Measurements from ENCODE around the gene RNF215. TPM values are rescaled to one million over a fixed set of nuclear protein-coding genes. Genes with fewer than 3 reads are reported as not detected.

RNF215 gene
- total RNA-seq, 1 donor from 2014 or later, result 24.5 TPM

GRCh38 chr22:30351226-30351625 is 36.0 kb downstream of the RNF215 start:
- Histone ChIP-seq H3K9me3 (ENCODE audit: insufficient read depth, low read depth, low read length) (no peaks in the 10 kb centered on the region), H4K20me1 (ENCODE audit: insufficient read depth, low read length) (peaks cover 93% of the 10 kb centered on the region), H3K36me3 (ENCODE audit: insufficient read depth, low read length) (peaks cover 36% of the 10 kb centered on the region), H2AFZ (ENCODE audit: low read depth, low read length) (no peak overlapping the region), H3K79me2 (ENCODE audit: insufficient read depth, low read length) (peaks cover 94% of the 10 kb centered on the region), H3K27ac (ENCODE audit: low read depth, low read length) (no peak overlapping the region), H3K4me3 (ENCODE audit: insufficient read depth, low read depth, low read length) (no peak overlapping the region), H3K4me1 (ENCODE audit: insufficient read depth, low read length) (peaks cover 20% of the 10 kb centered on the region), H3K4me2 (ENCODE audit: low read length) (no peak overlapping the region), H3K9ac (ENCODE audit: low read length) (no peak overlapping the region), H3K27me3 (ENCODE audit: insufficient read depth, low read length) (no peaks in the 10 kb centered on the region)
- TF ChIP-seq EZH2 (IDR thresholded peaks at IDR 0.05; ENCODE audit: insufficient read depth, low read length) (no peak), CTCF (IDR thresholded peaks at IDR 0.05; ENCODE audit: insufficient read depth, low read depth, low read length) (no peak)
- H3K27me3 Mint-ChIP-seq (ENCODE audit: low read depth, unreplicated experiment), result no peaks in the 10 kb centered on the region
- no peak overlapping the region for H3K27ac Mint-ChIP-seq (ENCODE audit: unreplicated experiment)
- no peaks in the 10 kb centered on the region for H3K9me3 Mint-ChIP-seq (ENCODE audit: unreplicated experiment)
- H3K4me3 Mint-ChIP-seq (ENCODE audit: unreplicated experiment), result no peak overlapping the region
- FAIRE-seq (no peak), DNase-seq (ENCODE audit: low read depth) (no peak)
- H3K36me3 Mint-ChIP-seq (ENCODE audit: low read depth, unreplicated experiment), result peaks cover 19% of the 10 kb centered on the region
- H3K4me1 Mint-ChIP-seq (ENCODE audit: low read depth, unreplicated experiment), result peaks cover 23% of the 10 kb centered on the region

- H3K9ac ChIP-seq (ENCODE audit: low read length), result no peak overlapping the region
- DNase-seq (ENCODE audit: low read depth) (no peak), FAIRE-seq (no peak)
- H3K27ac ChIP-seq (ENCODE audit: low read depth, low read length), result no peak overlapping the region
- H3K36me3 Mint-ChIP-seq (ENCODE audit: low read depth, unreplicated experiment), result peaks cover 29% of the 10 kb centered on the region
- H3K4me1 Mint-ChIP-seq (ENCODE audit: low read depth, unreplicated experiment), result peaks cover 7% of the 10 kb centered on the region
- H3K27me3 ChIP-seq (ENCODE audit: insufficient read depth, low read length), result no peaks in the 10 kb centered on the region
- H3K4me1 ChIP-seq (ENCODE audit: insufficient read depth, low read length), result no peaks in the 10 kb centered on the region
- no peak overlapping the region for H3K4me2 ChIP-seq (ENCODE audit: low read length)
- peaks cover 60% of the 10 kb centered on the region for H3K36me3 ChIP-seq (ENCODE audit: insufficient read depth, low read length)
- H3K79me2 ChIP-seq (ENCODE audit: insufficient read depth, low read length), result peaks cover 75% of the 10 kb centered on the region
- TF ChIP-seq CTCF (IDR thresholded peaks at IDR 0.05; ENCODE audit: insufficient read depth, low read depth, low read length) (no peak), EZH2 (IDR thresholded peaks at IDR 0.05; ENCODE audit: insufficient read depth, low read length) (no peak)
- H3K9me3 Mint-ChIP-seq (ENCODE audit: unreplicated experiment), result no peaks in the 10 kb centered on the region
- peaks cover 89% of the 10 kb centered on the region for H4K20me1 ChIP-seq (ENCODE audit: insufficient read depth, low read length)
- H3K9me3 ChIP-seq (ENCODE audit: insufficient read depth, low read depth, low read length), result no peaks in the 10 kb centered on the region
- H3K4me3 ChIP-seq (ENCODE audit: insufficient read depth, low read depth, low read length), result no peak overlapping the region
- no peaks in the 10 kb centered on the region for H3K27me3 Mint-ChIP-seq (ENCODE audit: low read depth, unreplicated experiment)
- H2AFZ ChIP-seq (ENCODE audit: low read depth, low read length), result no peak overlapping the region
- no peak overlapping the region for H3K4me3 Mint-ChIP-seq (ENCODE audit: unreplicated experiment)
- no peak overlapping the region for H3K27ac Mint-ChIP-seq (ENCODE audit: unreplicated experiment)
These were observed 38.4 kb downstream of the RNF215 start for GRCh38 chr22:30348809-30349208.

GRCh38 chr22:30348404-30348803 is 38.8 kb downstream of the RNF215 start:
- Histone ChIP-seq H3K4me1 (ENCODE audit: insufficient read depth, low read length) (no peaks in the 10 kb centered on the region), H4K20me1 (ENCODE audit: insufficient read depth, low read length) (peaks cover 89% of the 10 kb centered on the region), H3K36me3 (ENCODE audit: insufficient read depth, low read length) (peaks cover 64% of the 10 kb centered on the region), H3K9me3 (ENCODE audit: insufficient read depth, low read depth, low read length) (no peaks in the 10 kb centered on the region), H3K27ac (ENCODE audit: low read depth, low read length) (no peak overlapping the region), H3K27me3 (ENCODE audit: insufficient read depth, low read length) (no peaks in the 10 kb centered on the region), H2AFZ (ENCODE audit: low read depth, low read length) (no peak overlapping the region), H3K79me2 (ENCODE audit: insufficient read depth, low read length) (peaks cover 71% of the 10 kb centered on the region), H3K9ac (ENCODE audit: low read length) (no peak overlapping the region), H3K4me2 (ENCODE audit: low read length) (no peak overlapping the region), H3K4me3 (ENCODE audit: insufficient read depth, low read depth, low read length) (no peak overlapping the region)
- H3K36me3 Mint-ChIP-seq (ENCODE audit: low read depth, unreplicated experiment), result peaks cover 29% of the 10 kb centered on the region
- H3K27ac Mint-ChIP-seq (ENCODE audit: unreplicated experiment), result no peak overlapping the region
- no peak for TF ChIP-seq EZH2 (IDR thresholded peaks at IDR 0.05; ENCODE audit: insufficient read depth, low read length)
- TF ChIP-seq CTCF (IDR thresholded peaks at IDR 0.05; ENCODE audit: insufficient read depth, low read depth, low read length), result no peak
- DNase-seq (ENCODE audit: low read depth) (no peak), FAIRE-seq (no peak)
- H3K9me3 Mint-ChIP-seq (ENCODE audit: unreplicated experiment), result no peaks in the 10 kb centered on the region
- no peaks in the 10 kb centered on the region for H3K27me3 Mint-ChIP-seq (ENCODE audit: low read depth, unreplicated experiment)
- no peak overlapping the region for H3K4me3 Mint-ChIP-seq (ENCODE audit: unreplicated experiment)
- H3K4me1 Mint-ChIP-seq (ENCODE audit: low read depth, unreplicated experiment), result peaks cover 5% of the 10 kb centered on the region
